Activated CD4-positive, alpha-beta T cell treated with anti-CD3 and anti-CD28 coated beads for 48 hours (primary cell): Measurements from ENCODE around the gene BLOC1S5.
"Not testable (repeated sequence)": the region's sequence is repeated elsewhere in the genome, so short reads cannot be mapped to it uniquely, and the experiment has no call there.

Experiments used
- DNase-seq: peaks from one replicate; pipeline ENCODE4 v3.0.0-alpha.2; 2020

The BLOC1S5 gene

GRCh38 chr6:8041913-8042583, 22.1 kb downstream of the BLOC1S5 start:
- DNase-seq = no peak

- DNase-seq = not testable (repeated sequence)
These were observed 30.1 kb downstream of the BLOC1S5 start for GRCh38 chr6:8034107-8034506.

- DNase-seq = no peak
These were observed 33.3 kb downstream of the BLOC1S5 start for GRCh38 chr6:8030920-8031319.

- DNase-seq = no peak
These were observed 34.8 kb downstream of the BLOC1S5 start for GRCh38 chr6:8029243-8029870.

GRCh38 chr6:8027965-8028651, 36.1 kb downstream of the BLOC1S5 start:
- DNase-seq = no peak

- no peak for DNase-seq
These were observed 37.4 kb downstream of the BLOC1S5 start for GRCh38 chr6:8026800-8027199.

GRCh38 chr6:8025191-8025590, 39.0 kb downstream of the BLOC1S5 start:
- no peak for DNase-seq

GRCh38 chr6:8023638-8024037, 40.6 kb downstream of the BLOC1S5 start:
- DNase-seq = no peak

- DNase-seq = no peak
These were observed 44.1 kb downstream of the BLOC1S5 start for GRCh38 chr6:8020083-8020482.

- DNase-seq = no peak
These were observed 46.5 kb downstream of the BLOC1S5 start for GRCh38 chr6:8017705-8018104.

GRCh38 chr6:8017276-8017701, 46.9 kb downstream of the BLOC1S5 start:
- no peak for DNase-seq

- DNase-seq = no peak
These were observed 49.2 kb downstream of the BLOC1S5 start for GRCh38 chr6:8014947-8015346.

GRCh38 chr6:8013763-8014162, 50.4 kb downstream of the BLOC1S5 start:
- DNase-seq = no peak

GRCh38 chr6:8006208-8006607, 58.0 kb downstream of the BLOC1S5 start:
- DNase-seq = no peak

GRCh38 chr6:8005136-8005535, 59.1 kb downstream of the BLOC1S5 start:
- no peak for DNase-seq

- no peak for DNase-seq
These were observed 63.6 kb downstream of the BLOC1S5 start for GRCh38 chr6:8000636-8001035.

- DNase-seq = no peak
These were observed 64.0 kb downstream of the BLOC1S5 start for GRCh38 chr6:8000188-8000596.

GRCh38 chr6:7999201-7999600, 65.0 kb downstream of the BLOC1S5 start:
- DNase-seq = no peak

- DNase-seq = no peak
These were observed 66.0 kb downstream of the BLOC1S5 start for GRCh38 chr6:7998103-7998725.

GRCh38 chr6:7997286-7997685, 66.9 kb downstream of the BLOC1S5 start:
- DNase-seq = no peak

GRCh38 chr6:7996538-7997111, 67.6 kb downstream of the BLOC1S5 start:
- no peak for DNase-seq

GRCh38 chr6:7993952-7994351, 70.2 kb downstream of the BLOC1S5 start:
- DNase-seq = no peak

- no peak for DNase-seq
These were observed 70.8 kb downstream of the BLOC1S5 start for GRCh38 chr6:7993399-7993798.
